Mesothelial cell of epicardium (in vitro differentiated cells): ENCODE data around the gene FASTKD3. TPM values are rescaled to one million over a fixed set of nuclear protein-coding genes. Genes with fewer than 3 reads are reported as not detected.

Experiments used
- DNase-seq, 2 experiments: peaks; one replicate each; pipeline ENCODE4 v3.0.0; 2021; ENCODE audit warnings: low spot score in 2 of 2; ENCODE audit not compliant: unreplicated experiment in 2 of 2
- H3K27ac Mint-ChIP-seq: 2 replicates; pipeline ENCODE4 v1.8.0; 2021; ENCODE audit warnings: mixed read lengths
- H3K27me3 Mint-ChIP-seq: 2 replicates; pipeline ENCODE4 v1.8.0; 2021; ENCODE audit warnings: low read depth, mixed read lengths
- H3K36me3 Mint-ChIP-seq: 2 replicates; pipeline ENCODE4 v1.8.0; 2021; ENCODE audit warnings: mixed read lengths
- H3K4me1 Mint-ChIP-seq: 2 replicates; pipeline ENCODE4 v1.8.0; 2021; ENCODE audit warnings: mixed read lengths
- H3K4me3 Mint-ChIP-seq: 2 replicates; pipeline ENCODE4 v1.8.0; 2021; ENCODE audit warnings: mild to moderate bottlenecking, moderate library complexity, mixed read lengths
- H3K9me3 Mint-ChIP-seq: 2 replicates; pipeline ENCODE4 v1.8.0; 2021; ENCODE audit warnings: mixed read lengths
- total RNA-seq: library from RNA; stranded (reverse); gene quantifications from 3 replicates; pipeline ENCODE4 v1.2.1, GENCODE V29; 2021
- TF ChIP-seq, protein P1 (sequence below): fragments of 200-600 bp; sonication (generic); IDR thresholded peaks from one replicate; pipeline ENCODE4 v1.5.0; 2021; ENCODE audit warnings: antibody characterized with exemption; ENCODE audit not compliant: unreplicated experiment

FASTKD3 gene
- total RNA-seq, 1 donor from 2014 or later = 10.3 TPM

DNA sequence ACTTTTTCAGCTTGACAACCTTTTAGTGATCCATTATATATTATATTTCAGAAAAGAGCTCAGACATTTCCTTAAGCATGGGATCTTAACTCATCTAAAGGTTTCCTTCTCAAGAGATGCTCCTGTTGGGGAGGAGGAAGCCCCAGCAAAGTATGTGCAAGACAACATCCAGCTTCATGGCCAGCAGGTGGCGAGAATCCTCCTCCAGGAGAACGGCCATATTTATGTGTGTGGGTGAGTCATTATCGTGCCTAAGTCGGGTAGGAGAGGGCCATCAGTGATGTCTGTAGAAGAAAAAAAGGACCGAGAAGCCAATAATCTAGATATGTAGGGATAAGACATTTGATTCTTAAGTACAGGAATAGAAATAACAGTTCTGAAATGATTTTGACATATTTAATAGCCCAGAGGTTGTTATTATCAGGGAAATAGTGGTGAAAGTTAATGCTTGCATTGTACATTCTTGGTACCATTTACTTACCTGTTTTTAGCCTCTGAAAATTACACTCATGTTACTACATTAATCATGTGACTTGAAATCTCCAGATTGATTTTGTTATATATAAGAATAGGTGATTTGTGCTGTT, 28.3 kb upstream of the FASTKD3 start:
- no peaks in the 10 kb centered on the region for H3K27me3 Mint-ChIP-seq
- peaks cover 59% of the 10 kb centered on the region for H3K36me3 Mint-ChIP-seq
- no peak for DNase-seq
- no peak overlapping the region for H3K27ac Mint-ChIP-seq
- H3K4me1 Mint-ChIP-seq = no peaks in the 10 kb centered on the region
- TF ChIP-seq, protein P1, sequence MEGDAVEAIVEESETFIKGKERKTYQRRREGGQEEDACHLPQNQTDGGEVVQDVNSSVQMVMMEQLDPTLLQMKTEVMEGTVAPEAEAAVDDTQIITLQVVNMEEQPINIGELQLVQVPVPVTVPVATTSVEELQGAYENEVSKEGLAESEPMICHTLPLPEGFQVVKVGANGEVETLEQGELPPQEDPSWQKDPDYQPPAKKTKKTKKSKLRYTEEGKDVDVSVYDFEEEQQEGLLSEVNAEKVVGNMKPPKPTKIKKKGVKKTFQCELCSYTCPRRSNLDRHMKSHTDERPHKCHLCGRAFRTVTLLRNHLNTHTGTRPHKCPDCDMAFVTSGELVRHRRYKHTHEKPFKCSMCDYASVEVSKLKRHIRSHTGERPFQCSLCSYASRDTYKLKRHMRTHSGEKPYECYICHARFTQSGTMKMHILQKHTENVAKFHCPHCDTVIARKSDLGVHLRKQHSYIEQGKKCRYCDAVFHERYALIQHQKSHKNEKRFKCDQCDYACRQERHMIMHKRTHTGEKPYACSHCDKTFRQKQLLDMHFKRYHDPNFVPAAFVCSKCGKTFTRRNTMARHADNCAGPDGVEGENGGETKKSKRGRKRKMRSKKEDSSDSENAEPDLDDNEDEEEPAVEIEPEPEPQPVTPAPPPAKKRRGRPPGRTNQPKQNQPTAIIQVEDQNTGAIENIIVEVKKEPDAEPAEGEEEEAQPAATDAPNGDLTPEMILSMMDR = peak; percentile 20
- no peak overlapping the region for H3K4me3 Mint-ChIP-seq
- no peaks in the 10 kb centered on the region for H3K9me3 Mint-ChIP-seq

DNA sequence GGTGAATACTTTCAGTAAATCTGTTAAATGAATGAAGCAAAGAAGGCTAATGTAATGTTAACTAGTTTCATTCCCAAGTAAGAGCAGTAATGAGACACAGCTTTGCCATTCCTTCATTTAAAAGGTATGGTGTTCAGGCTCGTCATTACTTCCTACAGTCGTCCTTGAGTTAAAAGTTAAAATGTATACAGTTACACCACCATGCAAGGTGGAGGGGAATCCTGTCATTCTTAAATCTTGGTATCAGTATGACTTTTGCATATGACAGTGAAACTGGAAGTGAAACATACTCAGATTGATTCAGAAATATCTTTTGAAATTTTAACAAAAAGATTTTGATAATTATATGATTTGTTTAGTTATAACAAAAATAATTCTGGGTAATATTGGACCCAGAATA, 26.0 kb upstream of the FASTKD3 start:
- no peak for DNase-seq
- H3K36me3 Mint-ChIP-seq = peaks cover 61% of the 10 kb centered on the region
- H3K27me3 Mint-ChIP-seq = no peaks in the 10 kb centered on the region
- no peak overlapping the region for H3K27ac Mint-ChIP-seq
- no peak overlapping the region for H3K4me3 Mint-ChIP-seq
- no peaks in the 10 kb centered on the region for H3K9me3 Mint-ChIP-seq
- TF ChIP-seq, protein P1 = no peak
- no peaks in the 10 kb centered on the region for H3K4me1 Mint-ChIP-seq

- TF ChIP-seq, protein P1 = no peak
- Mint-ChIP-seq H3K27me3 (no peaks in the 10 kb centered on the region), H3K27ac (no peak overlapping the region), H3K4me3 (no peak overlapping the region), H3K4me1 (no peaks in the 10 kb centered on the region), H3K36me3 (peaks cover 57% of the 10 kb centered on the region), H3K9me3 (no peaks in the 10 kb centered on the region)
- no peak for DNase-seq
These were observed 25.6 kb upstream of the FASTKD3 start for GRCh38 chr5:7894439-7894838.

- H3K27me3 Mint-ChIP-seq = no peaks in the 10 kb centered on the region
- H3K4me3 Mint-ChIP-seq = no peak overlapping the region
- no peak overlapping the region for H3K27ac Mint-ChIP-seq
- H3K9me3 Mint-ChIP-seq = no peaks in the 10 kb centered on the region
- DNase-seq = no peak
- no peaks in the 10 kb centered on the region for H3K4me1 Mint-ChIP-seq
- peaks cover 26% of the 10 kb centered on the region for H3K36me3 Mint-ChIP-seq
- TF ChIP-seq, protein P1 = no peak
These were observed 20.1 kb upstream of the FASTKD3 start for GRCh38 chr5:7888901-7889300.

DNA sequence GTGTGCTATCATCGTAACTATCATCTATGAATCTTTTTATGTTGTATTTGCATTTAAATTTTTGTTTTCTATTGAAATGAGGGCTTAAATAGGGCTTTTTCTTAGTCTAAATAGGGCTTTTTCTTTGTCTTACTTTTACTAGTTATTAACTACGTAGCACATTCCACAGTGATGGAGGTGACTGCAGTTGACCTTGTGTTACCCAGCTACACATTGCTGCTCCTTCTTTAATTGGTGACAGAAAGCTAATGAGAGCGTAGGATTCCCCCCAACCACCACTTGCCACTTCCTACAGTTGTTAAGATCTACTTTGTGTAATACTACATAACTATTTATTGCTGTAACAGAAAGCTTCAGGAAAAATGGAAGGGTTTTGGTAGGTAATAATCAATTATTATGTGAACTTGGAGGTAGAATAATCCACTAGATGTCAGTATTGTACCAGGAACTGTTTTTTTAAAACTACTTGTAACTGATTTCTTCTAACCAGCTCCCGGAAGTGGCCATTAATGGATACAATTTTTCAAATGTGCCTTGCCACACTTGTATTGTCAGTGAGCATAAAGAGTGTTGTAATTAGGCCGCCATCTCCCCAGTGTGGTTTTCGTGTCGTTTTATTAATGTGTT, 18.1 kb upstream of the FASTKD3 start:
- Mint-ChIP-seq H3K4me3 (no peak overlapping the region), H3K27me3 (no peaks in the 10 kb centered on the region), H3K27ac (peak overlapping the region; percentile 14), H3K9me3 (no peaks in the 10 kb centered on the region), H3K36me3 (peaks cover 22% of the 10 kb centered on the region), H3K4me1 (no peaks in the 10 kb centered on the region)
- DNase-seq = no peak
- TF ChIP-seq, protein P1 = no peak
